IPS DF 6.9 (cell line): ENCODE results near the gene MAGEB17.
"Not testable (repeated sequence)": the region's sequence is repeated elsewhere in the genome, so short reads cannot be mapped to it uniquely, and the experiment has no call there.

Experiments used
- DNase-seq: peaks from one replicate; pipeline ENCODE4 v3.0.0-alpha.2; 2013; ENCODE audit warnings: low read depth, low spot score
- H3K27ac ChIP-seq: one replicate; pipeline ENCODE4 v1.5.1; 2013; ENCODE audit warnings: low read length, control low read depth
- H3K27me3 ChIP-seq: 2 replicates; pipeline ENCODE4 v1.6.1; 2013; ENCODE audit warnings: mild to moderate bottlenecking, low read length; ENCODE audit not compliant: control insufficient read depth, insufficient read depth
- H3K36me3 ChIP-seq: 2 replicates; pipeline ENCODE4 v1.6.1; 2013; ENCODE audit warnings: low read length; ENCODE audit not compliant: control insufficient read depth, insufficient read depth
- H3K4me1 ChIP-seq: 2 replicates; pipeline ENCODE4 v1.6.1; 2013; ENCODE audit warnings: low read length; ENCODE audit not compliant: control insufficient read depth, insufficient read depth
- H3K4me3 ChIP-seq: 2 replicates; pipeline ENCODE4 v1.5.1; 2013; ENCODE audit warnings: mild to moderate bottlenecking, low read length
- H3K9me3 ChIP-seq: 2 replicates; pipeline ENCODE4 v1.6.1; 2013; ENCODE audit warnings: low read length, inconsistent platforms; ENCODE audit not compliant: control insufficient read depth, insufficient read depth
- WGBS: extraction: QIAGEN DNeasy Blood & Tissue Kit; methylation state at CpG from one replicate; pipeline ENCODE4 v1.1.7; 2013; ENCODE audit warnings: mixed read lengths, missing lambda C conversion rate; ENCODE audit not compliant: insufficient read length, insufficient coverage; 5-methylcytosine and 5-hydroxymethylcytosine counted together

MAGEB17 gene

DNA sequence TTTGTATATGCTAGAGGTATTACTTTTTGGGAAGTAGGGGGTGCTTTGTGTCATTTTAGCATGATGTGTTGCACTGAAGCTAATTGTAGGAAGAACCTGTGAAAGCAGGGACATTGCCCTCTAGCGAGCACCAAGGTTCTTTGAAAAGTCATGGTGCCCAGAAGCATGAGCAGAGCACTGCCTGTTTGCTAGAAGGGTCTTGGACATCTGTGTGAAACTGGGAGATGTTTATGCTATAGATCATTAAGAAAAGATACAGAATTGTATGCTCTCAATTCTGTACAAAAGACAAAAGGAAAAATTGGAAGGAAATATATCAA is 29.2 kb upstream of the MAGEB17 start:
- Histone ChIP-seq H3K4me3 (no peak overlapping the region), H3K27me3 (no peaks in the 10 kb centered on the region), H3K36me3 (no peaks in the 10 kb centered on the region), H3K27ac (no peak overlapping the region), H3K9me3 (no peaks in the 10 kb centered on the region), H3K4me1 (no peaks in the 10 kb centered on the region)
- WGBS: no CpG with 5 or more reads among the region's 1 CpG
- DNase-seq: no peak

DNA sequence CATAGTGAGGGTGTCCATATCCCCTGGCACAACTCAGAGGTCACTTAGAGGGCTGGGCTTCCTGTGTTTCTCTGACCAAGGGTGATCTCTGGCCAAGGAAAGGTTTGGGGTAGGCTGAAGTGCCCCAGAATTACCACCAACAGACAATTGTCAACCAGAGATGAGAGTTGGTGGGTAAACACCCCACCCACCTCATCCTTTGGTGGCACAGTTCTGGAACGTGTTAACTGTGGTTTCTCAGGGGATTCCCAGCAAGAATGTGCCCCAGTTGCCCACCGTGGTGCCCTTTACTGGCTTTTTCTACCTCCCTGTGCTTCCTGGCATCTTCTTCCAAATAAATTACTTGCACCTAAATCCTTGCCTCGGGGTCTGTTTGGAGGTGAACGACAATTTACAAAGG is 26.8 kb upstream of the MAGEB17 start:
- no CpG with 5 or more reads among the region's 4 CpGs for WGBS
- Histone ChIP-seq H3K36me3 (no peaks in the 10 kb centered on the region), H3K27ac (no peak overlapping the region), H3K9me3 (no peaks in the 10 kb centered on the region), H3K4me1 (no peaks in the 10 kb centered on the region), H3K4me3 (no peak overlapping the region), H3K27me3 (no peaks in the 10 kb centered on the region)
- DNase-seq: no peak

DNA sequence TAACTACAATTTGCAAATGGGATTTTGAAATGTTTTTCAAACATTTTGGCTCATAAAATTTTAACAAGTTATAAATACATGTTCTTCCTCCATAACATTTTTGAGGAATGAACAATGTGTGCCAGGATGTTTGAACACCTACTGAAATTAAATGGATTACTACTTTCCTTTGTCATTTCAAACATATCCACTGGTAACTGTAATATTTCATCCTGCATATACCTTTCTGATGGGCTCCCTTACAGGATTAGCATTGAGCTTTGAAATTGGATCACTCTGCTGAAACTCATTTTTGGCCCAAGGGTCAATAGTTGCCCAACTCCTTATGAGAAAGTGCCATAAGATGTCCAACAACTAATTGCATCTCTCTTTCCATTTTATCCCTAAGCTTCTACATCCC is 26.3 kb upstream of the MAGEB17 start:
- Histone ChIP-seq H3K27me3 (no peaks in the 10 kb centered on the region), H3K4me3 (no peak overlapping the region), H3K4me1 (no peaks in the 10 kb centered on the region), H3K9me3 (no peaks in the 10 kb centered on the region), H3K36me3 (no peaks in the 10 kb centered on the region), H3K27ac (no peak overlapping the region)
- DNase-seq: no peak

DNA sequence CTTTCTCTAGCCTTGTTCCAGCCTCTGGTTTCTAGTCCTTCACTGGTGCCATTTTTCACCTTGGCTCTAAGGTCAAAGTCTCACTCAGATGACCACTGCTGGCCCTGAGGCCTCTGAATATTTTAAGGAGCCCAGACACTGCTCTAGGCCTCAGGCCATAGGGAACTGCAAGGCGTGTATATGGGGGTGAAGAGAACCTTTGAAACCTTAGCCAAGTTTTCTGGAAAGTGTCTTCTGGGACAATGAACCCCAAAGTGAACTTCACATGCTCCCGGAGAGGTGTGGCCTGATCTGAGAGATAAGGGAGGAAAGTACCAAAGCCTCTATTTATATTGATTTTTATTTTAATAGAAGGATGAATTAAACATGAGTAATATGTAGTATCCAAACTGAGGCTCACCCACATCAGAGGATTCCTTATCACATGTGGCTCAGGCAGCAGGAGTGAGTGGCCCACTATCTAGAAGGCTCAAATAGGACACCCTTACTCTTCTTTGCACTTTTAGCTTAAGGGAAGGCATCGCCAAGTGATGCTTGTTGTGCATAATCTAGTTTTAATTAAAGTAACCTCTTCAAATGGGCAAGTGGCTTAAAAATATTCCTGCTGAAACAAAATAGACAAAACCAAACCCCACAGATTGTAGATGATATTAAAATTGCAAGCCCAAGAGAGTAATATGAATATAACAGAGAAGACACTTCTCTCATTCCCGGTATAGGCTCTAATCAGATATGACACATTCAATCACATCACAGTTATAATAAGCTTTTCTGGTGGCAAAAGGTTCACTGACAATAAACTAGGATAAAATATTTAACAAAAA is 25.6 kb upstream of the MAGEB17 start:
- no CpG with 5 or more reads among the region's 4 CpGs for WGBS
- Histone ChIP-seq H3K4me3 (no peak overlapping the region), H3K27me3 (no peaks in the 10 kb centered on the region), H3K27ac (no peak overlapping the region), H3K9me3 (no peaks in the 10 kb centered on the region), H3K36me3 (no peaks in the 10 kb centered on the region), H3K4me1 (no peaks in the 10 kb centered on the region)
- no peak for DNase-seq

DNA sequence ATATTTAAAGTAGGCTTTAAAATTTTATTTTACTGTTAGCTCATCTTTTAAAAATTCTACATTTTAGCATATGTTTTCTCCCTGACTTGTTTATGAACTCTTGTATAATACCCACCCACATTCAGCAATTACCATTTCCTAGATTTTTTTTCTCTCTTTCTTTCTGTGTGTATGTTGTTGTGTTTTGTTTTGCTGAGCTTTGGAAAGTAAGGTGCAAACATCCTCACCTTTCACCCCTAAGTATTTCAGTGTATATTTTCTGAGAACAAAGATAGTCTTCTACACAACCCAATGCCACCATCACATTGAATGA is 25.1 kb upstream of the MAGEB17 start:
- Histone ChIP-seq H3K4me3 (no peak overlapping the region), H3K9me3 (no peaks in the 10 kb centered on the region), H3K36me3 (no peaks in the 10 kb centered on the region), H3K27ac (no peak overlapping the region), H3K4me1 (no peaks in the 10 kb centered on the region), H3K27me3 (no peaks in the 10 kb centered on the region)
- no peak for DNase-seq

DNA sequence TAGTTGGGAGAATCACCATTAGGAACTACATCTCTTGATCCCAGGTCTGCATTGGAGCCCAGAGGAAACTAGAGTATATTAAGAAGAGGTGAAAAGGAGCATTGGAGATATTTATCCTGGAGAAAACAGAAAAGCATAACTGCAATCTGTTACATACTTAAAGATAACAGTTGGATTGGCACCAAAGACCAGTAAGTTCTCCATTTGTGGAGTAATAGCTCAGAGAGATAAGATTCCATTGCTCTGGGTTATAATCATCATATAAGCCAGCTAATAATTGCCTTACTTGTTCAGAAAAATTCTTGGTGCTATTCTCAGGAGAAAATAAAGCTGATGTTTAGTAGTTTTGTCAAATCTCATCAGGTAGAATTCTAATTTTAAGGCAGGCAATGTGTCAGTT is 23.3 kb upstream of the MAGEB17 start:
- Histone ChIP-seq H3K27me3 (no peaks in the 10 kb centered on the region), H3K36me3 (no peaks in the 10 kb centered on the region), H3K4me3 (no peak overlapping the region), H3K27ac (no peak overlapping the region), H3K4me1 (no peaks in the 10 kb centered on the region), H3K9me3 (no peaks in the 10 kb centered on the region)
- no peak for DNase-seq

DNA sequence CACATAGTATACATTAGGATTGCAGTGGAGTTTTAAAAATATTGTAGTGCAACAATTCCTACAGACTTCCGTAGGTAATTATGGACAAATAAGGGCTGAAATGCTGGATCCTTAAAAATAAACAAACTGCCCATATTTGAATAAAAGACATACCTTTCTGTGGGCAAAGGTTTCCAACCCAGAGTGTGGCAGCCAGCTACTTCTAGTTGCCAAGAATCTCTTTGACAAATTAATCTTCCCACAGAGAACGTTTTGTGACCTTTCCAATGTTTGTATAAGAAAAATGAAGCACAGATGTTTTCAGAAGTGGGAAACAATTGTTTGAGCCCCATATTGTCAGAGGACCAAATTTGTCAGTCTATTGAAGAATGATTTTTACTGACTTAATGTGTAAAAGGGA is 22.9 kb upstream of the MAGEB17 start:
- DNase-seq: no peak
- Histone ChIP-seq H3K27ac (no peak overlapping the region), H3K4me3 (no peak overlapping the region), H3K27me3 (no peaks in the 10 kb centered on the region), H3K9me3 (no peaks in the 10 kb centered on the region), H3K36me3 (no peaks in the 10 kb centered on the region), H3K4me1 (no peaks in the 10 kb centered on the region)
- no CpG with 5 or more reads among the region's 2 CpGs for WGBS

DNA sequence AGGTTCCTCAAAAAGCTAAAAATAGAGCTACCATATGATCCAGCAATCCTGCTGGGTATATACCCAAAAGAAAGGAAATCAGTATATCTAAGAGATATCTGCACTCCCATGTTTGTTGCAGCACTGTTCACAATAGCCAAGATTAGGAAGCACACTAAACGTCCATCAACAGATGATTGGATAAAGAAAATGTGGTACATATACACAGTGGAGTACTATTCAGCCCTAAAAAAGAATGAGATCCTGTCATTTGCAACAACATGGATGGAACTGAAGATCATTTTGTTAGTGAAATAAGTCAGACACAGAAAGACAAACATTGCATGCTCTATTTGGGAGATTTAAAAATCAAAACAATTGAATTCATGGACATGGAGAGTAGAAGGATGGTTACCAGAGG is 22.2 kb upstream of the MAGEB17 start:
- not testable (repeated sequence) for DNase-seq, H3K4me1 ChIP-seq, H3K9me3 ChIP-seq, H3K36me3 ChIP-seq, H3K27ac ChIP-seq, H3K27me3 ChIP-seq, H3K4me3 ChIP-seq
- no CpG with 5 or more reads among the region's 1 CpG for WGBS

DNA sequence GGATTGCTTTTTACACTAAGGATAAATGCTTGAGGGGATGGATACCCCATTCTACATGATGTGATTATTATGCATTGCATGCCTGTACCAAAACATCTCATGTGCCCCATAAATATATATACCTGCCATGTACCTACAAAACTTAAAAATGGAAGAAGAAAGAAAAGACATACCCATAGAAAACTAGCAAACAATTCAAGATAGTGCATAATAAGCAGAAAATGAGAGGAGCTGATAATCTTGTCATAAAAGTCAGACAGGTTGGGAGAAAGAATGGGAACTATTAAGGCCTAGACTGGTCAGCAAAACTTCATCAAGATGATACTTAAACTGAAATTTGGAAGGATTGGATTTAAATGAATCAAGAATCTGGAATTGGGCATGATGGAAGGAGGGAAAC is 21.6 kb upstream of the MAGEB17 start:
- H3K36me3 ChIP-seq: no peaks in the 10 kb centered on the region
- no peaks in the 10 kb centered on the region for H3K4me1 ChIP-seq
- no peaks in the 10 kb centered on the region for H3K27me3 ChIP-seq
- no peak overlapping the region for H3K27ac ChIP-seq
- no peak for DNase-seq
- H3K4me3 ChIP-seq: no peak overlapping the region
- H3K9me3 ChIP-seq: no peaks in the 10 kb centered on the region

DNA sequence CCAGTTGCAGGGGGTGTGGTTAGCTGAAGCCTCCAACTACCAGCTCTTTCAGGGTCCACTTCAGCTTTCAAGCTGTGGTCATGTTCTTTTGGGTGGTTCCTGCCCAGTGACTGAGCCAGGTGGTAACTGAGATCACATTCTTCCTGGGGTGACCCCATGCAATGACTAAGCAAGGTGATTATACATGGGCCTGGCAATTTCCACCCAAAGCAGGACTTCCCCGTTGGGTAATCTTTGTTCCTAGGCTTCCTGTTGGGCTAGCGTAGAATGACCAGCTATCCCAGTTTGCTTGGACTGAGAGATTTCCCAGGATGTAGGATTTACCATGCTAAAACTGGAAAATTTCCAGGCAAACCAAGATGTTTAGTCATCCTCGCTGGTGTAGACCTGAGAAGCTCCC is 18.4 kb upstream of the MAGEB17 start:
- H3K9me3 ChIP-seq: no peaks in the 10 kb centered on the region
- H3K27ac ChIP-seq: no peak overlapping the region
- no peaks in the 10 kb centered on the region for H3K27me3 ChIP-seq
- H3K36me3 ChIP-seq: no peaks in the 10 kb centered on the region; the same call in 1 of the 2 replicates
- H3K4me1 ChIP-seq: no peaks in the 10 kb centered on the region
- no peak for DNase-seq
- WGBS: no CpG with 5 or more reads among the region's 3 CpGs
- no peak overlapping the region for H3K4me3 ChIP-seq

DNA sequence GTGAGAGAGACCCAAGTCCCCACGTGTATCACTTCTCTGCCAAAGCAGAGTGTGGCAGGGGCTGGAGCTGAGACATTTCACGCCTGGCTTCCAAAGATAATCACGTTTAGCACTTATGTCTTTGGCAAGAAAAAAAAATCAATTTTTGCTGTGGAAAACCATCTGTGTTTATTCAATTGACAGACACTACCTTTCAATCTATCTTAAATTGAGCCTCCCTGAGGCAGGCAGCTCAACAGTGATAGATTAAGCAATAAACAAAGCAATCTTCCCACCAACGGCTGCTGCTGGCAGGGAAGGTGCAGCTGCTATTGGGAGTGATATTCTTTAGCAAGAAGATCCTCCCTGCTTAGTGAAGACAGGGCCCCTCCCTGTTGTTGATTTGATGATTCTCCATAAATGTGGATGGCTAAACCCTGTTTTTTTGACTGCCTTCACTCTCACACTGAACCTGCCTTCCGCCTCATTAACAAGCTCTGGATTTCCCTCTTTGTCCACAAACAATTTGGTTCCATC is 11.6 kb upstream of the MAGEB17 start:
- whole genome bisulfite sequencing: no CpG with 5 or more reads among the region's 5 CpGs

More for the DNA sequence above, 11.6 kb upstream of the MAGEB17 start:
- Histone ChIP-seq H3K9me3 (no peaks in the 10 kb centered on the region), H3K4me1 (no peaks in the 10 kb centered on the region; the same call in 1 of the 2 replicates), H3K36me3 (no peaks in the 10 kb centered on the region; the same call in 1 of the 2 replicates), H3K27me3 (no peaks in the 10 kb centered on the region), H3K27ac (no peak overlapping the region), H3K4me3 (no peak overlapping the region)
- DNase-seq: no peak
